H1 (cell line): Measurements from ENCODE around the gene E2F1. TPM values are rescaled to one million over a fixed set of nuclear protein-coding genes. Genes with fewer than 3 reads are reported as not detected.
A peak's percentile ranks its signal among the peaks of the same experiment; 100 is the strongest.

Source experiments
- CTCF ChIA-PET: fragments of 300-600 bp; sonication (Branson Sonifier 250); formaldehyde crosslinking; loops from one replicate; lab custom pipeline; 2021; ENCODE audit not compliant: partially characterized antibody; lab: Charles Lee
- POLR2A ChIA-PET: fragments of 300-600 bp; sonication (Branson Sonifier 250); formaldehyde crosslinking; loops from one replicate; lab custom pipeline; 2021; ENCODE audit warnings: inconsistent platforms; ENCODE audit not compliant: partially characterized antibody; lab: Charles Lee
- DNase-seq, 2 experiments: peaks; one replicate each; pipeline versions ENCODE4 v3.0.0 to v3.0.0-alpha.2; 2010 to 2022; ENCODE audit warnings: low spot score in 2 of 2, low read depth in 1 of 2, mixed read lengths in 1 of 2
- FAIRE-seq: peaks from 2 replicates; lab custom pipeline; 2011; peaks lifted over from hg19 to GRCh38; lab: Jason Lieb, UNC
- H2AFZ ChIP-seq: 2 replicates; pipeline ENCODE4 v1.8.1; 2012; ENCODE audit warnings: low read length, inconsistent platforms
- H2AK5ac ChIP-seq: 2 replicates; pipeline ENCODE4 v1.6.1; 2013; ENCODE audit warnings: low read depth, low read length
- H2BK120ac ChIP-seq: replicated peaks from 2 replicates; pipeline ENCODE3; 2013; ENCODE audit warnings: low read depth, low read length, inconsistent platforms
- H2BK12ac ChIP-seq: 2 replicates; pipeline ENCODE4 v1.6.1; 2013; ENCODE audit warnings: low read depth, low read length
- H2BK15ac ChIP-seq: 2 replicates; pipeline ENCODE4 v1.6.1; 2013; ENCODE audit warnings: low read length
- H2BK20ac ChIP-seq: 2 replicates; pipeline ENCODE4 v1.6.1; 2013; ENCODE audit warnings: low read length
- H2BK5ac ChIP-seq: 2 replicates; pipeline ENCODE4 v1.6.1; 2013; ENCODE audit warnings: low read depth, low read length
- H3K14ac ChIP-seq: 2 replicates; pipeline ENCODE4 v1.6.1; 2013; ENCODE audit warnings: inconsistent platforms; ENCODE audit not compliant: insufficient read length
- H3K18ac ChIP-seq: 2 replicates; pipeline ENCODE4 v1.6.1; 2013; ENCODE audit warnings: low read length; ENCODE audit errors: extremely low read depth
- H3K23ac ChIP-seq: 2 replicates; pipeline ENCODE4 v1.6.1; 2013; ENCODE audit warnings: inconsistent platforms; ENCODE audit not compliant: insufficient read length
- H3K23me2 ChIP-seq: 2 replicates; pipeline ENCODE4 v1.6.1; 2013; ENCODE audit warnings: low read depth, low read length
- H3K27ac ChIP-seq: 2 replicates; pipeline ENCODE4 v1.6.1; 2011; ENCODE audit warnings: low read depth, low read length, inconsistent platforms
- H3K27me3 ChIP-seq, 4 experiments: replicated peaks in 1 of 4; 1 replicate in 1 of 4; 2 replicates in 3 of 4; pipeline versions ENCODE4 v1.6.1 to v1.8.1; 2011 to 2013; ENCODE audit warnings: low read length in 3 of 4, mild to moderate bottlenecking in 3 of 4, inconsistent platforms in 2 of 4, mixed read lengths in 2 of 4, moderate library complexity in 1 of 4; ENCODE audit not compliant: control insufficient read depth in 3 of 4, insufficient read depth in 3 of 4; ENCODE audit errors: extremely low read depth in 1 of 4
- H3K36me3 ChIP-seq, 4 experiments: 2 replicates each; pipeline versions ENCODE4 v1.6.1 to v1.8.1; 2011 to 2013; ENCODE audit warnings: mild to moderate bottlenecking in 4 of 4, low read length in 3 of 4, moderate library complexity in 2 of 4, control low read depth in 1 of 4, inconsistent platforms in 1 of 4; ENCODE audit not compliant: insufficient read depth in 4 of 4, control insufficient read depth in 2 of 4
- H3K4ac ChIP-seq: replicated peaks from 2 replicates; pipeline ENCODE3; 2013; ENCODE audit warnings: low read length, low read depth, mixed read lengths, inconsistent platforms; ENCODE audit not compliant: insufficient read length
- H3K4me1 ChIP-seq, 4 experiments: replicated peaks in 1 of 4; 1 replicate in 1 of 4; 2 replicates in 3 of 4; pipeline versions ENCODE4 v1.6.1 to v1.8.1; 2011 to 2013; ENCODE audit warnings: low read length in 3 of 4, inconsistent platforms in 2 of 4, mixed read lengths in 1 of 4; ENCODE audit not compliant: insufficient read depth in 4 of 4, control insufficient read depth in 3 of 4
- H3K4me2 ChIP-seq, 2 experiments: 2 replicates each; pipeline versions ENCODE4 v1.6.1 to v1.8.1; 2011 to 2013; ENCODE audit warnings: low read depth in 2 of 2, low read length in 2 of 2, control low read depth in 1 of 2, inconsistent platforms in 1 of 2, mild to moderate bottlenecking in 1 of 2; ENCODE audit not compliant: insufficient read depth in 1 of 2
- H3K4me3 ChIP-seq, 4 experiments: fragments of 200-600, 300-600 bp in 1 of 4; sonication (generic), shearing (Covaris generic), sonication (Bioruptor Twin) in 1 of 4; 2 replicates each; pipeline versions ENCODE4 v1.5.1 to v1.8.1; 2011 to 2016; ENCODE audit warnings: low read length in 4 of 4, low read depth in 3 of 4, control low read depth in 2 of 4, inconsistent platforms in 2 of 4, mild to moderate bottlenecking in 2 of 4, mixed read lengths in 1 of 4, moderate library complexity in 1 of 4; ENCODE audit not compliant: insufficient read depth in 2 of 4; ENCODE audit errors: extremely low read depth in 1 of 4
- H3K56ac ChIP-seq: replicated peaks from 2 replicates; pipeline ENCODE3; 2013; ENCODE audit warnings: low read depth, mild to moderate bottlenecking, mixed read lengths, low read length, inconsistent platforms; ENCODE audit not compliant: insufficient read length
- H3K79me1 ChIP-seq: 2 replicates; pipeline ENCODE4 v1.6.1; 2013; ENCODE audit warnings: low read depth, low read length, control low read depth
- H3K79me2 ChIP-seq, 2 experiments: 2 replicates each; pipeline versions ENCODE4 v1.6.1 to v1.8.1; 2012 to 2013; ENCODE audit warnings: low read length in 2 of 2, mild to moderate bottlenecking in 2 of 2, inconsistent platforms in 1 of 2; ENCODE audit not compliant: insufficient read depth in 2 of 2, control insufficient read depth in 1 of 2
- H3K9ac ChIP-seq, 4 experiments: replicated peaks in 1 of 4; 1 replicate in 1 of 4; 2 replicates in 3 of 4; pipeline versions ENCODE4 v1.6.1 to v1.8.1; 2011 to 2013; ENCODE audit warnings: low read depth in 3 of 4, low read length in 3 of 4, control low read depth in 2 of 4, mild to moderate bottlenecking in 2 of 4, moderate library complexity in 2 of 4, inconsistent platforms in 1 of 4; ENCODE audit errors: extremely low read depth in 1 of 4
- H3K9me3 ChIP-seq, 2 experiments: 2 replicates each; pipeline versions ENCODE4 v1.6.1 to v1.8.1; 2012 to 2013; ENCODE audit warnings: mild to moderate bottlenecking in 2 of 2, moderate library complexity in 2 of 2, control low read depth in 1 of 2, inconsistent platforms in 1 of 2, low read depth in 1 of 2, low read length in 1 of 2, mixed read lengths in 1 of 2; ENCODE audit not compliant: insufficient read depth in 2 of 2
- H4K20me1 ChIP-seq, 2 experiments: replicated peaks in 1 of 2; 2 replicates each; pipeline versions ENCODE3 to v1.8.1; 2011 to 2013; ENCODE audit warnings: inconsistent platforms in 2 of 2, low read length in 2 of 2, mild to moderate bottlenecking in 1 of 2; ENCODE audit not compliant: insufficient read depth in 2 of 2, control insufficient read depth in 1 of 2
- H4K5ac ChIP-seq: 2 replicates; pipeline ENCODE4 v1.6.1; 2013; ENCODE audit warnings: low read length, low read depth, mixed read lengths, inconsistent platforms; ENCODE audit not compliant: insufficient read length
- H4K8ac ChIP-seq: 2 replicates; pipeline ENCODE4 v1.8.0; 2013; ENCODE audit warnings: mild to moderate bottlenecking, moderate library complexity, low read length, inconsistent platforms; ENCODE audit not compliant: insufficient read depth; ENCODE audit errors: extremely low read depth
- H4K91ac ChIP-seq: replicated peaks from 2 replicates; pipeline ENCODE3; 2013; ENCODE audit warnings: low read length, mixed read lengths, inconsistent platforms; ENCODE audit not compliant: insufficient read length
- KDM1A ChIP-seq: fragments of 200-600, 300-600 bp; sonication (generic); IDR thresholded peaks from 2 replicates; pipeline ENCODE4 v1.7.1; 2016; ENCODE audit warnings: mild to moderate bottlenecking, low read length, borderline replicate concordance
- MAFK ChIP-seq: IDR thresholded peaks from 2 replicates; pipeline ENCODE4 v1.6.1; 2012; ENCODE audit warnings: low read depth, mild to moderate bottlenecking, improper control_type of control experiment, low read length
- POLR2AphosphoS5 ChIP-seq: IDR thresholded peaks from 2 replicates; pipeline ENCODE4 v1.6.1; 2011; ENCODE audit warnings: low read depth, low read length
- WGBS, 2 experiments: shearing (Covaris generic) in 1 of 2; methylation state at CpG; one replicate each; pipeline versions ENCODE4 v1.1.6 to v1.1.7; 2013 to 2015; ENCODE audit warnings: low lambda C conversion rate in 2 of 2, mixed read lengths in 2 of 2, inconsistent platforms in 1 of 2, low coverage in 1 of 2, missing lambda C conversion rate in 1 of 2; ENCODE audit not compliant: insufficient replicate concordance in 2 of 2, insufficient coverage in 1 of 2, insufficient read length in 1 of 2; ENCODE audit errors: extremely low coverage in 1 of 2, missing lambda C conversion rate in 1 of 2; 5-methylcytosine and 5-hydroxymethylcytosine counted together
- polyA plus RNA-seq, 7 experiments: library from polyadenylated mRNA; depleted of rRNA in 3 of 7; stranded (reverse) in 5 of 7; unstranded in 2 of 7; fragments of >200 nt in 5 of 7; fragments of 200-250 nt in 2 of 7; gene quantifications; 1 replicate in 5 of 7; 2 replicates in 1 of 7; 4 replicates in 1 of 7; pipeline versions ENCODE4 v1.2.1 to v1.2.3, GENCODE V29; 2011 to 2013; ENCODE audit warnings: missing spikeins in 2 of 7, mixed read lengths in 2 of 7
- total RNA-seq: library from RNA; stranded (reverse); fragmentation: NEBNext Ultra II Directional; extraction: Animal tissue kit (Norgen Biotek cat#: 25700); gene quantifications from 2 replicates; pipeline ENCODE4 v1.2.1, GENCODE V29; 2021

E2F1 gene
- total and polyA plus RNA-seq, 2 of the 8 experiments (the other 6 are each of a cell fraction or from before 2014, with no cell fraction given) = 33.4 to 35.8 TPM

- H3K56ac ChIP-seq = no peak overlapping the region
- no peak overlapping the region for H3K23ac ChIP-seq
- no peak overlapping the region for H3K9ac ChIP-seq
- 64% methylated on average over 6 of the region's 6 CpGs; no CpG with 5 or more reads in 1 of the 2 experiments for WGBS, 2 experiments
- H3K4me2 ChIP-seq = no peak overlapping the region; a peak in 1 of 4 replicates
- no peak overlapping the region for H2BK12ac ChIP-seq
- H3K79me2 ChIP-seq = no peaks in the 10 kb centered on the region
- no peak overlapping the region; the same call in 1 of the 2 replicates for H2BK15ac ChIP-seq
- no peaks in the 10 kb centered on the region for H3K27me3 ChIP-seq
- H3K4me1 ChIP-seq = peaks cover 4 to 10% (median 7%) of the 10 kb centered on the region in 4 experiments
- H2BK120ac ChIP-seq = no peak overlapping the region
- H3K23me2 ChIP-seq = peaks cover 9% of the 10 kb centered on the region
- ChIA-PET POLR2A (interaction anchor here (2.7 kb wide), 1 partner anchor 49 kb away, joined by 8 read pairs; no protein-coding TSS in a partner anchor), CTCF (interaction anchor here (1.6 to 2.5 kb wide), 3 partner anchors 16 to 67 kb away, joined by 3 to 6 read pairs (median 4); partner anchors contain the start of gene ACTL10)
- H3K9me3 ChIP-seq = peaks cover 6 to 10% of the 10 kb centered on the region in 2 experiments
- no peak for FAIRE-seq
- no peak overlapping the region for H4K8ac ChIP-seq
- no peak overlapping the region for H4K5ac ChIP-seq
- H3K27ac ChIP-seq = no peak overlapping the region
- H3K18ac ChIP-seq = no peak overlapping the region; the same call in 1 of the 2 replicates
- no peaks in the 10 kb centered on the region; a peak in 1 of 8 replicates for H3K36me3 ChIP-seq
- H3K4ac ChIP-seq = no peak overlapping the region
- no peak overlapping the region for H2AFZ ChIP-seq
- no peak overlapping the region for H2AK5ac ChIP-seq
- H3K4me3 ChIP-seq = no peak overlapping the region
- no peaks in the 10 kb centered on the region for H3K79me1 ChIP-seq
- peak in 1 of 2 experiments; percentile 49 for DNase-seq
- H3K14ac ChIP-seq = no peak overlapping the region
- TF ChIP-seq MAFK (no peak), POLR2AphosphoS5 (no peak), KDM1A (no peak)
- H4K91ac ChIP-seq = no peak overlapping the region
- peak overlapping the region; percentile 43; the same call in 1 of the 2 replicates for H2BK20ac ChIP-seq
- peaks cover 0 to 3% of the 10 kb centered on the region in 2 experiments for H4K20me1 ChIP-seq
- no peak overlapping the region for H2BK5ac ChIP-seq
Observed at GRCh38 chr20:33733654-33734576, 47.7 kb upstream of the E2F1 start.
